VCaP (cell line): Measurements from ENCODE around the gene CHI3L2.

Source experiments
- H3K27ac ChIP-seq: fragments of 450-650 bp; 2 replicates; pipeline ENCODE4 v1.5.1; 2017
- TF ChIP-seq, protein P1 (sequence below): fragments of 450-650 bp; conservative IDR thresholded peaks from 2 replicates; pipeline ENCODE4 v1.5.1; 2017; ENCODE audit warnings: mild to moderate bottlenecking, moderate library complexity

The CHI3L2 gene

DNA sequence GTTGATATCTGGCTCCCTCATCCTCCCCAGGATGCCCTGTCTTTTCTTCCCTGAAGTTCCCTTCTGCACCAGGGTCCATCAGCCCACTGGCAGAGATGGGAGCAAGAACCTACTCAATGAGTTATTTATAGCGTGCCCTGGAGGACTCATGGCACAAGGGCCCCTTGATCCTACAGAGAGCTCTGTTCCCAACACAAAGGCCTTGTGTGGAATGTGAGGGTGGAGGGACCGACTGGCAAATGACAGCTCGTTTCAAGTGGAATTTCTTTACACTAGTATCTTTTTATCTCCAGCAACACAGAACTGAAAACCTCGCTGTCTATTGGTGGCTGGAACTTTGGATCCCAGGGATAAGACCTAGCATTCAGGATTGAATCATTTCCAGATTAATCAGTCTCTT, 22.4 kb downstream of the CHI3L2 start:
- TF ChIP-seq, protein P1, sequence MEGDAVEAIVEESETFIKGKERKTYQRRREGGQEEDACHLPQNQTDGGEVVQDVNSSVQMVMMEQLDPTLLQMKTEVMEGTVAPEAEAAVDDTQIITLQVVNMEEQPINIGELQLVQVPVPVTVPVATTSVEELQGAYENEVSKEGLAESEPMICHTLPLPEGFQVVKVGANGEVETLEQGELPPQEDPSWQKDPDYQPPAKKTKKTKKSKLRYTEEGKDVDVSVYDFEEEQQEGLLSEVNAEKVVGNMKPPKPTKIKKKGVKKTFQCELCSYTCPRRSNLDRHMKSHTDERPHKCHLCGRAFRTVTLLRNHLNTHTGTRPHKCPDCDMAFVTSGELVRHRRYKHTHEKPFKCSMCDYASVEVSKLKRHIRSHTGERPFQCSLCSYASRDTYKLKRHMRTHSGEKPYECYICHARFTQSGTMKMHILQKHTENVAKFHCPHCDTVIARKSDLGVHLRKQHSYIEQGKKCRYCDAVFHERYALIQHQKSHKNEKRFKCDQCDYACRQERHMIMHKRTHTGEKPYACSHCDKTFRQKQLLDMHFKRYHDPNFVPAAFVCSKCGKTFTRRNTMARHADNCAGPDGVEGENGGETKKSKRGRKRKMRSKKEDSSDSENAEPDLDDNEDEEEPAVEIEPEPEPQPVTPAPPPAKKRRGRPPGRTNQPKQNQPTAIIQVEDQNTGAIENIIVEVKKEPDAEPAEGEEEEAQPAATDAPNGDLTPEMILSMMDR = no peak

DNA sequence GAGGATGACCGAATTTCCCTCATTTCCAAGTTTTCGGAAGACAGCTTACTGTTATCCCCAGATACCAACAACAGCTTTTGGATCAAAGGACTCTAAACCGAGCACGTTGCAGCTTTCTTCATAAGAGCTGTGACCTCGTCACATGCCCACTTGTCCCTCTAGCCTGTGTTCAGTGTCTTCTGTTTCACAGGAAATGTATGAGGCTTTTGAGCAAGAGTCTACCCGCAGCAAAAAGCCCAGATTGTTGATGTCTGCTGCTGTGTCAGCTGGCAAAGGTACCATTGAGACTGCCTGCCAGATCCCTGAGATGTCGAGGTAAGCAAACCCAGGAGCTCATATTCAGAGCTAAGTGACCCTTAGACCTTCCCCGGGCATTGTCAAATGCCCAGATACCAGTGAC, 24.1 kb downstream of the CHI3L2 start:
- TF ChIP-seq, protein P1 = no peak

More for the DNA sequence above, 22.4 kb downstream of the CHI3L2 start:
- H3K27ac ChIP-seq = no peak overlapping the region

DNA sequence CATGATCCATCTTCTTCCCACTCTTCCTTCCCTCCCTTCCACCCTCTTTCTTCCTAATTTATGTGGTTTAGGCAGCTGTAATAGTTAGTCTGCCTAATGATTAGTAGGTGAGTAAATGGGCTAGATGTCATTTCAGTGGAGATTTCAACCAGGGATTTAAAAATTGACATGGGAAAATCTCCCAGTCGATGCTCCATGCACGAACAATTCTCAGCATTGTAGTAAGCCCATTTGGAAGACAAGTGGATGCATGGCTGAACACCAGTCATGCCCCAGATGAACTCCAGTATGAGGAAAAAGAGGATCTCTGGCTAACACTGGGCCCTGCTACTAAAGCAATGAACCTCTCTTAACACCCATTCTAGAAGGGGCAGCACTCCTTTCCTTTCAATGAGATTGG, 25.3 kb downstream of the CHI3L2 start:
- H3K27ac ChIP-seq = no peak overlapping the region
- TF ChIP-seq, protein P1 = no peak

More for the DNA sequence above, 24.1 kb downstream of the CHI3L2 start:
- H3K27ac ChIP-seq = no peak overlapping the region

DNA sequence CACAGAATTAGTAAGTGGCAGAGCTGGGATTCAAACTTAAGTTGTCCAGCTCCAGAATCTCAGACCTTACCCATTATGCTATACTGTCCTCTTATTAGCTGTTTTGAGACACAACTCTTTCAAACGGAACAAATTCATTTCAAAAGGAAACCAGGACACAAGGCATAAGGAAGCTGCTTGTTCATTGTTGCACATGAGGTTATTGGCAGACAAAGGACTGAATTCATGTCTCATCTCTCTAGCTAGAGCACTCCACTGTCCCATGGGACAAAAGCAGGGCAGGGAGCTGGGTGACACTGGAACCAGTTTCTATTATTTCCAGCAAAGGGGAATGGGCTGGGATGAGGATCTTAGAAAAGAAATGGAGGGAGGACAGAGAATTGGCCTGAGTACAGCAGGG, 26.4 kb downstream of the CHI3L2 start:
- TF ChIP-seq, protein P1 = no peak
- no peak overlapping the region for H3K27ac ChIP-seq

DNA sequence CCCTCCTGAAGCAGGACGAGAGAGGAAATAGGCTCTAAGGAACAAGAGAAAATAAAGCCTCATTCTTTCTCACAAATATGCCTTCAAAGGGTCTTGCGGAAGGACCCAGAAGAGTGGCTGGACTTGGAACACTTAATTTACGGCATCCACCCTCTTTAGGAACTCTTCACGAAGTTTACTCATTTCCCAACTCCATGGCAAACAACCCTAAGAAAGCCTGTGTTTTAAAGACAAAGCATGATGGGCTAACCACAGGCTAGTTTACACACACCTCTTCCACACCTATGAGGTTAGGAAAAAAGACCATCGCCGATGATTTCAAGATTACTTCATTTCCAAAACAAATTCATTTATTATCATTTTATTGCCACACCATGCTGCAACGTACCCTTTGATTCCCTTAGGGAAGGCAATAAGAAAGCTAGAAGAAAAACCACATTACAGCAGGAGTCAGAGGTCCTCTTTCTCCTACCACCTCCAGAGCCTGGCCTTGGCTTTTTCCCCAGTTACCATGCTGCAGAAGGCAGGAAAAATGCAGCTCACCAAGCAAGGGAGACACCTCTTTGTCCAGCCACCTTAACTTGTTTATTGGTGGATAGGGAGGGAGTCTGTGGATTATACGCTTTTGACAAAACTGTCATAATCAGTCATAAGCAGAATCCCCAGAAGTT, 29.6 kb downstream of the CHI3L2 start:
- TF ChIP-seq, protein P1 = no peak

DNA sequence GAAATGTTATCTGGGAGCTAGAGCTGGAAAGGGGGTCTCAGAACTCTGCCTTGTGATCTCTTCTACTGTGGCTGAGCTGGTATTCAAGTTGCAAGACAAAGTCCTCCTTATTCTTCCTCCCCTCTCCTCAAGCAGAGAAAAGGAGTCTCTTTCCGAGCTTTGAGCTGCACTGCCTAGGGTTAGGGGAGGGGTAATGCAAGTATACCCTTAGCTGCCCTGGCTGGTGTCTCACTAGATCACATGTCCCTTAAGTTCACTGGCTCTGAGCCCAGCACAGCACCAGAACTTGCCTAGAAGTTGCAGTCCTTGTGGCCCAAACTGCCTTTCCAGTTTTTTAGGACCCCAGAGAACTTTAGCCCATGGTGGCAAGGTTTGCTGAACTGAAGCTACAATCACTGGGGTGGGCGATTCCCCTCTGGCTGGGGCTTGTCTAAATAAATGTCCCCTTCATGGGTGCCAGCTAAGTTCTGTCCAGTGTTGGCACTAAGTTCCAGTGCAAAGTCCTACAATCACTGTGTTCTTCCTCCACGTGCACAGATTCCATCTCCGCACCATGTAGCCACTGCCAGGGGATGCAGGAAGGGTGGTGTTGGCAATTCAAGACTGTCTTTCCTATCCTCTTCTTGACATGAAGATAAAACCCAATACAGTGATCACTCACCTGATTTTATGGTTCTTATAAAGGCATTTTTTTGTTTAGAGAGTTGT, 40.4 kb downstream of the CHI3L2 start:
- no peak overlapping the region for H3K27ac ChIP-seq
- TF ChIP-seq, protein P1 = no peak

More for the DNA sequence above, 29.6 kb downstream of the CHI3L2 start:
- no peak overlapping the region for H3K27ac ChIP-seq

DNA sequence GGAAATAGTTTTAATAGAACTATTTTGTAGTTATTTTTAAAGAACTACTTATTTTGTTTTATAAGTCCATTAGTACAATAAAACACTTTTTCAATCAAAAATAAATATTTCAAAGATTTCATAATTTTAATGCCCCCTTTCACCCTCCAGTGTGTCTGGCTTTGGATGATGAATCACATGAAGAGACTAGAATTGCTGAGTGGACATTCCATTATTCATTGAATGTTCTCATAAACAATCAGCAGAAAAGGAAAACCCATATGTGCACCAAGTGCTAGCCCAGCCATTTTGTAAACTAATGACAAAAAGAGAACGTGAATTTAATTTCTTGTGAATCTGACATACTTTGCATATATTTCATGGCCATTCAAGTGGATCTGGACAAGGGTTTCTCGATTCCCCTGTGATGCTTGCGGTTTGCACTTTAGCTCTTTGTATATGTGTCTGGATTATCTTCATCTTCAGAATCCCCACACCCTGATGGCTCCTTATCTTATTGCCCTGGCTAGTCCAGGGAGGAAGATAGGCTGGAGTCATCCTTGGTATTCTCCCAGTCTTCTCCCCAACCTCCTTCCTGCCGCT, 42.4 kb downstream of the CHI3L2 start:
- TF ChIP-seq, protein P1 = no peak
- no peak overlapping the region for H3K27ac ChIP-seq
